HCT116 (cell line): ENCODE results near the gene KCNRG.

Experiments used
- CEBPB ChIP-seq: IDR thresholded peaks from 2 replicates; pipeline ENCODE4 v1.6.1; 2012; ENCODE audit warnings: low read depth
- EZH2 ChIP-seq: fragments of 200-600 bp; sonication (generic); IDR thresholded peaks from 2 replicates; pipeline ENCODE4 v1.6.1; 2017; ENCODE audit warnings: antibody characterized with exemption, mixed run types
- EZH2phosphoT487 ChIP-seq: fragments of 200-600 bp; IDR thresholded peaks from 2 replicates; pipeline ENCODE4 v1.6.1; 2018; ENCODE audit warnings: antibody characterized with exemption, borderline replicate concordance
- POLR2A ChIP-seq: IDR thresholded peaks from 2 replicates; pipeline ENCODE4 v1.7.0; 2011; ENCODE audit warnings: borderline replicate concordance; ENCODE audit not compliant: insufficient read depth, insufficient read length; ENCODE audit errors: extremely low read depth
- POLR2AphosphoS5 ChIP-seq: IDR thresholded peaks from 2 replicates; pipeline ENCODE4 v1.6.1; 2011; ENCODE audit warnings: mild to moderate bottlenecking, low read depth, low read length, moderate library complexity
- RAD21 ChIP-seq: IDR thresholded peaks from 2 replicates; pipeline ENCODE4 v1.6.1; 2012; ENCODE audit warnings: low read depth, mild to moderate bottlenecking
- SIN3A ChIP-seq: IDR thresholded peaks from 2 replicates; pipeline ENCODE4 v1.6.1; 2012; ENCODE audit warnings: low read depth
- TF ChIP-seq, protein P1 (sequence below), 3 experiments: fragments of 200-600 bp in 1 of 3; sonication (generic) in 1 of 3; IDR thresholded peaks in 2 of 3; conservative IDR thresholded peaks in 1 of 3; 2 replicates each; pipeline ENCODE4 v1.5.1; 2012 to 2017; ENCODE audit warnings: low read depth in 2 of 3, low read length in 2 of 3, antibody characterized with exemption in 1 of 3, borderline replicate concordance in 1 of 3, control low read depth in 1 of 3, mild to moderate bottlenecking in 1 of 3, mixed read lengths in 1 of 3, mixed run types in 1 of 3, moderate library complexity in 1 of 3; ENCODE audit not compliant: insufficient read depth in 1 of 3
- TF ChIP-seq, protein P2 (sequence below): IDR thresholded peaks from 2 replicates; pipeline ENCODE4 v1.6.1; 2012; ENCODE audit warnings: low read depth

DNA sequence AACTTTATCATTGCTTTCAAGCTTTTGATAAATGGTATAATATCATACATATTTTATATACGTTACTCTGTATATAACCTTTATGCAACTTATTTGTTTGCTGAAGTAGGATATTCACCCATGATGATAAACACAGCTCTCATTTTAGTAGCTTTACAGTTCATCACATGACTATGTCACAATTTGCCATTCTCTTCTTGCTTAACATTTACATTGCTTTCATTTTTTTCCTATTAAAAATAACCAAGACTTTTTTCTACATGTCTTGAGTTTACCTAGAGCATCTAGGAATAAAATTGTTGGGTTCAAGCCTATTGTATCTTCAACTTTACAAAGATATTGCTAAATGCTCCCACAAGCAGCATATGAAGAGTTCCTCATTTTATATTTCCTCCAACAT lies 54.0 kb downstream of the KCNRG start:
- TF ChIP-seq, protein P1, sequence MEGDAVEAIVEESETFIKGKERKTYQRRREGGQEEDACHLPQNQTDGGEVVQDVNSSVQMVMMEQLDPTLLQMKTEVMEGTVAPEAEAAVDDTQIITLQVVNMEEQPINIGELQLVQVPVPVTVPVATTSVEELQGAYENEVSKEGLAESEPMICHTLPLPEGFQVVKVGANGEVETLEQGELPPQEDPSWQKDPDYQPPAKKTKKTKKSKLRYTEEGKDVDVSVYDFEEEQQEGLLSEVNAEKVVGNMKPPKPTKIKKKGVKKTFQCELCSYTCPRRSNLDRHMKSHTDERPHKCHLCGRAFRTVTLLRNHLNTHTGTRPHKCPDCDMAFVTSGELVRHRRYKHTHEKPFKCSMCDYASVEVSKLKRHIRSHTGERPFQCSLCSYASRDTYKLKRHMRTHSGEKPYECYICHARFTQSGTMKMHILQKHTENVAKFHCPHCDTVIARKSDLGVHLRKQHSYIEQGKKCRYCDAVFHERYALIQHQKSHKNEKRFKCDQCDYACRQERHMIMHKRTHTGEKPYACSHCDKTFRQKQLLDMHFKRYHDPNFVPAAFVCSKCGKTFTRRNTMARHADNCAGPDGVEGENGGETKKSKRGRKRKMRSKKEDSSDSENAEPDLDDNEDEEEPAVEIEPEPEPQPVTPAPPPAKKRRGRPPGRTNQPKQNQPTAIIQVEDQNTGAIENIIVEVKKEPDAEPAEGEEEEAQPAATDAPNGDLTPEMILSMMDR (IDR thresholded peaks at IDR 0.05 in 2 of 3, conservative IDR thresholded peaks at IDR 0.05 in 1 of 3; ENCODE audit: borderline replicate concordance in 1 of 3, insufficient read depth in 1 of 3, low read depth in 2 of 3, low read length in 2 of 3), result no peak
- TF ChIP-seq EZH2phosphoT487, result no peak
- no peak for TF ChIP-seq CEBPB
- no peak for TF ChIP-seq SIN3A
- no peak for TF ChIP-seq POLR2A
- TF ChIP-seq RAD21, result no peak
- TF ChIP-seq, protein P2, sequence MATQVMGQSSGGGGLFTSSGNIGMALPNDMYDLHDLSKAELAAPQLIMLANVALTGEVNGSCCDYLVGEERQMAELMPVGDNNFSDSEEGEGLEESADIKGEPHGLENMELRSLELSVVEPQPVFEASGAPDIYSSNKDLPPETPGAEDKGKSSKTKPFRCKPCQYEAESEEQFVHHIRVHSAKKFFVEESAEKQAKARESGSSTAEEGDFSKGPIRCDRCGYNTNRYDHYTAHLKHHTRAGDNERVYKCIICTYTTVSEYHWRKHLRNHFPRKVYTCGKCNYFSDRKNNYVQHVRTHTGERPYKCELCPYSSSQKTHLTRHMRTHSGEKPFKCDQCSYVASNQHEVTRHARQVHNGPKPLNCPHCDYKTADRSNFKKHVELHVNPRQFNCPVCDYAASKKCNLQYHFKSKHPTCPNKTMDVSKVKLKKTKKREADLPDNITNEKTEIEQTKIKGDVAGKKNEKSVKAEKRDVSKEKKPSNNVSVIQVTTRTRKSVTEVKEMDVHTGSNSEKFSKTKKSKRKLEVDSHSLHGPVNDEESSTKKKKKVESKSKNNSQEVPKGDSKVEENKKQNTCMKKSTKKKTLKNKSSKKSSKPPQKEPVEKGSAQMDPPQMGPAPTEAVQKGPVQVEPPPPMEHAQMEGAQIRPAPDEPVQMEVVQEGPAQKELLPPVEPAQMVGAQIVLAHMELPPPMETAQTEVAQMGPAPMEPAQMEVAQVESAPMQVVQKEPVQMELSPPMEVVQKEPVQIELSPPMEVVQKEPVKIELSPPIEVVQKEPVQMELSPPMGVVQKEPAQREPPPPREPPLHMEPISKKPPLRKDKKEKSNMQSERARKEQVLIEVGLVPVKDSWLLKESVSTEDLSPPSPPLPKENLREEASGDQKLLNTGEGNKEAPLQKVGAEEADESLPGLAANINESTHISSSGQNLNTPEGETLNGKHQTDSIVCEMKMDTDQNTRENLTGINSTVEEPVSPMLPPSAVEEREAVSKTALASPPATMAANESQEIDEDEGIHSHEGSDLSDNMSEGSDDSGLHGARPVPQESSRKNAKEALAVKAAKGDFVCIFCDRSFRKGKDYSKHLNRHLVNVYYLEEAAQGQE, result no peak
- no peak for TF ChIP-seq POLR2AphosphoS5
- no peak for TF ChIP-seq EZH2
